Measurements from ENCODE around the gene PSTPIP1.
"Not testable (repeated sequence)": the region's sequence is repeated elsewhere in the genome, so short reads cannot be mapped to it uniquely, and the experiment has no call there.

Gene PSTPIP1

GRCh38 chr15:76994971-76995945 lies at the start of gene PSTPIP1:
TSS of gene PSTPIP1 (plus strand) at chr15:76995126. CDS start at chr15:76995574, 448 bp downstream.
- peak; percentile 63 for ATAC-seq
- peak; percentile 80 for DNase-seq

- DNase-seq, result no peak
- ATAC-seq, result no peak
Observed at GRCh38 chr15:76945494-76946093, 49.3 kb upstream of the PSTPIP1 start.

GRCh38 chr15:76947454-76947853 lies 47.5 kb upstream of the PSTPIP1 start:
- DNase-seq, result no peak
- ATAC-seq, result no peak

GRCh38 chr15:76951220-76951619 lies 43.7 kb upstream of the PSTPIP1 start:
- ATAC-seq (no peak), DNase-seq (no peak)

GRCh38 chr15:76953913-76954312 lies 41.0 kb upstream of the PSTPIP1 start:
- DNase-seq (no peak), ATAC-seq (no peak)

GRCh38 chr15:76954744-76955143 lies 40.2 kb upstream of the PSTPIP1 start:
- no peak for DNase-seq
- ATAC-seq, result no peak

GRCh38 chr15:76961268-76962011 lies 33.5 kb upstream of the PSTPIP1 start:
- ATAC-seq (no peak), DNase-seq (no peak)

GRCh38 chr15:76962337-76963013 lies 32.5 kb upstream of the PSTPIP1 start:
- DNase-seq (no peak), ATAC-seq (no peak)

GRCh38 chr15:76963596-76963995 lies 31.3 kb upstream of the PSTPIP1 start:
- no peak for DNase-seq
- no peak for ATAC-seq

- no peak for ATAC-seq
- DNase-seq, result no peak
Observed at GRCh38 chr15:76964157-76964556, 30.8 kb upstream of the PSTPIP1 start.

- ATAC-seq, DNase-seq: not testable (repeated sequence)
Observed at GRCh38 chr15:76966051-76966450, 28.9 kb upstream of the PSTPIP1 start.

- ATAC-seq (no peak), DNase-seq (no peak)
Observed at GRCh38 chr15:76967067-76967466, 27.9 kb upstream of the PSTPIP1 start.

- ATAC-seq (no peak), DNase-seq (no peak)
Observed at GRCh38 chr15:76968306-76968705, 26.6 kb upstream of the PSTPIP1 start.

GRCh38 chr15:76972389-76973361 lies 22.3 kb upstream of the PSTPIP1 start:
- ATAC-seq (peak; percentile 11), DNase-seq (no peak)

GRCh38 chr15:76973362-76973743 lies 21.6 kb upstream of the PSTPIP1 start:
- peak; percentile 80 for DNase-seq
- ATAC-seq, result peak; percentile 74

- no peak for ATAC-seq
- no peak for DNase-seq
Observed at GRCh38 chr15:76973906-76974305, 21.0 kb upstream of the PSTPIP1 start.

- ATAC-seq, result no peak
- DNase-seq, result peak; percentile 22
Observed at GRCh38 chr15:76974456-76975036, 20.4 kb upstream of the PSTPIP1 start.

- no peak for DNase-seq
- no peak for ATAC-seq
Observed at GRCh38 chr15:76976141-76976540, 18.8 kb upstream of the PSTPIP1 start.

GRCh38 chr15:76976572-76977270 lies 18.2 kb upstream of the PSTPIP1 start:
- peak; percentile 78 for ATAC-seq

More at GRCh38 chr15:76976572-76977270, 18.2 kb upstream of the PSTPIP1 start:
- no peak for DNase-seq
